ENCODE results near the gene AGK.

Gene AGK

DNA sequence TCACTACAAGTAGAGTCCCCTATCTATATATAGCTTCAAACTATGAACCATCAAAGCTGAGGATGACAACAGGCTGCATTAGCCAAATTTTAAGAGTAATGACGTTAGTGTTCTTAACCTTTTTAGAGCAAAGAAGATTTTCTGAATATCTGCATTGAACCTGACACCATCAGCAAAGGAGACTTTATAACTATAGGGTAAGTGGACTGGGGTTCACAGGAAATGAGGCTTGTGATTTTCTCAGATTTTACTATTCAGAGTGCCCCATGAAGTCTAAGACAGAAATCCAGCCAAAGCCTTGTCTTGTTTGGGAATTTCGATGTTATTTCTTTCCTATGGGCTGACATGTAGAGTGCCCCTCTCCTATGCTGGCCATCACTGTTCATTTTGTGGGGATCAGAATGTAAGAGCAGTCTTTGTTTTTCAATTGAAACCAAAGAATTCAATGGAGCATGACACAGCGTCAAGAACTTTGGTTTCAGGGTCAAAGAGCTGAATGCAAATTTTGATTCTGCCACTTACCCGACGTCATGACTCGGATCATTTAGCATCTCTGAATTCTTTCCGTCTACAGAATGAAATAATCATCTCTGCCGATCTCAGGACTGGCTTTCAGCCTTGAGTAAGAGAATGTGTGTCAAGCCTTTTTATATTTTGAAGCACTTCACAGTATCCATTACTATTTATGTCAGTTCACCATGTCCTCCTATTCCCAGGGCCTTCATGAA is 98.1 kb downstream of the AGK start:
- no peak for DNase-seq (ENCODE audit: low read depth in 1 of 2, low spot score in 1 of 2)
- TF ChIP-seq GABPA (IDR thresholded peaks at IDR 0.05; ENCODE audit: low read depth) (no peak), POLR2AphosphoS5 (IDR thresholded peaks at IDR 0.05; ENCODE audit: low read depth) (no peak), SPI1 (IDR thresholded peaks at IDR 0.05; ENCODE audit: borderline replicate concordance, low read depth) (no peak)
- TF ChIP-seq, protein P1, sequence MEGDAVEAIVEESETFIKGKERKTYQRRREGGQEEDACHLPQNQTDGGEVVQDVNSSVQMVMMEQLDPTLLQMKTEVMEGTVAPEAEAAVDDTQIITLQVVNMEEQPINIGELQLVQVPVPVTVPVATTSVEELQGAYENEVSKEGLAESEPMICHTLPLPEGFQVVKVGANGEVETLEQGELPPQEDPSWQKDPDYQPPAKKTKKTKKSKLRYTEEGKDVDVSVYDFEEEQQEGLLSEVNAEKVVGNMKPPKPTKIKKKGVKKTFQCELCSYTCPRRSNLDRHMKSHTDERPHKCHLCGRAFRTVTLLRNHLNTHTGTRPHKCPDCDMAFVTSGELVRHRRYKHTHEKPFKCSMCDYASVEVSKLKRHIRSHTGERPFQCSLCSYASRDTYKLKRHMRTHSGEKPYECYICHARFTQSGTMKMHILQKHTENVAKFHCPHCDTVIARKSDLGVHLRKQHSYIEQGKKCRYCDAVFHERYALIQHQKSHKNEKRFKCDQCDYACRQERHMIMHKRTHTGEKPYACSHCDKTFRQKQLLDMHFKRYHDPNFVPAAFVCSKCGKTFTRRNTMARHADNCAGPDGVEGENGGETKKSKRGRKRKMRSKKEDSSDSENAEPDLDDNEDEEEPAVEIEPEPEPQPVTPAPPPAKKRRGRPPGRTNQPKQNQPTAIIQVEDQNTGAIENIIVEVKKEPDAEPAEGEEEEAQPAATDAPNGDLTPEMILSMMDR (IDR thresholded peaks at IDR 0.05; ENCODE audit: insufficient read depth, low read length) = no peak
- Histone ChIP-seq H3K27ac (replicated peaks) (no peak overlapping the region), H3K27me3 (ENCODE audit: insufficient read depth, poor library complexity, severe bottlenecking) (no peaks in the 10 kb centered on the region), H3K4me3 (replicated peaks; ENCODE audit: insufficient read depth, low read length) (no peak overlapping the region)

DNA sequence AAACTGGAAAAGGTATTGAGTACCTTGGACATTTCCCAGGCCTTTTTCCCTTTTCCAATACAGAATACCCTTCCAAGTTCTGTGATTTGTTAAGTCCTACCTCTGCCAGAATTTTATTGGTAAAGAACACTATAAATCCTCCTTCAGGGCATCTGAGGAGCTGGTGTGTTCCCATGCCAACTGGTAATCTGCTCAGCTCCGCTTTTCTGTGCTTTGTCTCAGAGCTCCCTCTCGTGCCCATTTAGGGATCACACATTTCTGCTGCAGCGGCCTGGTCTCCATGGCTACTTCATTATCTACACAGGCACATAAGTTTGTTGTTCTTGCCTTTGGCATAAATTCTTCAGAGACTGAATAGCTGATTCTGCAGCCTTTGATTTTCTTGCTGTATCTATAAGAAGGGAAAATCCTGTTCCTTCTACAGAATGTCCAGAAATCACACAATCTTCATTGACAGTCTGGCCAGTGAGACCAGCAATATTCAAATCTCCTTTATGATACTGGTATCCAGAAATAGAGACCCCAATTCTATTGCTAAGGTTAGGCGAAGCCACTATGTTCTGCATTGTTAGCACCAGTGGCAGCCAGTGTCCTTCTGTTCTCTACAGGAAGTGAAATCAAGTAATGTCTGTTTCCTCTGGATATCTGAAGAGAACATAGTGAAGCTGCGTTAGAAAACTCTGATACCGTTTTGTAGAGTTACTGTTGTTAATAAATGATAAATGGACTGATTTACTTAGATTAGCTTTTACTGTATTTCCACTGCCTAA is 98.8 kb downstream of the AGK start:
- TF ChIP-seq, protein P1 (IDR thresholded peaks at IDR 0.05; ENCODE audit: insufficient read depth, low read length) = peak; percentile 81
- TF ChIP-seq, protein P2, sequence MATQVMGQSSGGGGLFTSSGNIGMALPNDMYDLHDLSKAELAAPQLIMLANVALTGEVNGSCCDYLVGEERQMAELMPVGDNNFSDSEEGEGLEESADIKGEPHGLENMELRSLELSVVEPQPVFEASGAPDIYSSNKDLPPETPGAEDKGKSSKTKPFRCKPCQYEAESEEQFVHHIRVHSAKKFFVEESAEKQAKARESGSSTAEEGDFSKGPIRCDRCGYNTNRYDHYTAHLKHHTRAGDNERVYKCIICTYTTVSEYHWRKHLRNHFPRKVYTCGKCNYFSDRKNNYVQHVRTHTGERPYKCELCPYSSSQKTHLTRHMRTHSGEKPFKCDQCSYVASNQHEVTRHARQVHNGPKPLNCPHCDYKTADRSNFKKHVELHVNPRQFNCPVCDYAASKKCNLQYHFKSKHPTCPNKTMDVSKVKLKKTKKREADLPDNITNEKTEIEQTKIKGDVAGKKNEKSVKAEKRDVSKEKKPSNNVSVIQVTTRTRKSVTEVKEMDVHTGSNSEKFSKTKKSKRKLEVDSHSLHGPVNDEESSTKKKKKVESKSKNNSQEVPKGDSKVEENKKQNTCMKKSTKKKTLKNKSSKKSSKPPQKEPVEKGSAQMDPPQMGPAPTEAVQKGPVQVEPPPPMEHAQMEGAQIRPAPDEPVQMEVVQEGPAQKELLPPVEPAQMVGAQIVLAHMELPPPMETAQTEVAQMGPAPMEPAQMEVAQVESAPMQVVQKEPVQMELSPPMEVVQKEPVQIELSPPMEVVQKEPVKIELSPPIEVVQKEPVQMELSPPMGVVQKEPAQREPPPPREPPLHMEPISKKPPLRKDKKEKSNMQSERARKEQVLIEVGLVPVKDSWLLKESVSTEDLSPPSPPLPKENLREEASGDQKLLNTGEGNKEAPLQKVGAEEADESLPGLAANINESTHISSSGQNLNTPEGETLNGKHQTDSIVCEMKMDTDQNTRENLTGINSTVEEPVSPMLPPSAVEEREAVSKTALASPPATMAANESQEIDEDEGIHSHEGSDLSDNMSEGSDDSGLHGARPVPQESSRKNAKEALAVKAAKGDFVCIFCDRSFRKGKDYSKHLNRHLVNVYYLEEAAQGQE (IDR thresholded peaks at IDR 0.05; ENCODE audit: insufficient replicate concordance, low read depth) = no peak
- DNase-seq (ENCODE audit: low read depth in 1 of 2, low spot score in 1 of 2) = peak; percentile 39 to 53
- no peak overlapping the region for H3K4me3 ChIP-seq (replicated peaks; ENCODE audit: insufficient read depth, low read length)
- H3K27me3 ChIP-seq (ENCODE audit: insufficient read depth, poor library complexity, severe bottlenecking) = no peaks in the 10 kb centered on the region
- peak overlapping the region; percentile 36 for H3K27ac ChIP-seq (replicated peaks)

DNA sequence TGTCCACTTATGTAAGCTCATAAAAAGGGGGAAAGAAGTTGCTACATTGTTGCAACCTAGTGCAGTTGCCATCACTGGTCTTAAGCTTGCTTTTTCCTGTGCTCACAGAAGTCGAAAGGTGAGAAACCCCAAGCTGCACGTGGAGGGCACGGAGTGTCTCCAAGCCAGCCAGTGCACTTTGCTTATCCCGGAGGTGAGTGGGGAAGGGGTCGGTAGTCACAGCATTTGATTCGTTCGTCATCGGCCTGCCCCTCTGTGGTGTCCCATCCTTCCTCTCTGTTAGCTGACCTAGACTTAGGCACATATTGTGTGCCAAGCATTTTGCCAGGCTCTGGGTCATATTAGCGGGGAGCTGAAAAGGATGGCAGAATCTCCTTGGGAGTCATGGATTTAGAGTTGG is 100.2 kb downstream of the AGK start:
- no peak overlapping the region for H3K27ac ChIP-seq (replicated peaks)
- H3K4me3 ChIP-seq (replicated peaks; ENCODE audit: insufficient read depth, low read length) = no peak overlapping the region
- H3K27me3 ChIP-seq (ENCODE audit: insufficient read depth, poor library complexity, severe bottlenecking) = no peaks in the 10 kb centered on the region
- TF ChIP-seq SPI1 (IDR thresholded peaks at IDR 0.05; ENCODE audit: borderline replicate concordance, low read depth) (no peak), POLR2AphosphoS5 (IDR thresholded peaks at IDR 0.05; ENCODE audit: low read depth) (no peak), GABPA (IDR thresholded peaks at IDR 0.05; ENCODE audit: low read depth) (no peak)
- TF ChIP-seq, protein P2 (IDR thresholded peaks at IDR 0.05; ENCODE audit: insufficient replicate concordance, low read depth) = no peak
- TF ChIP-seq, protein P1 (IDR thresholded peaks at IDR 0.05; ENCODE audit: insufficient read depth, low read length) = no peak
- DNase-seq (ENCODE audit: low read depth in 1 of 2, low spot score in 1 of 2) = no peak

Data from HL-60 (cell line).